SK-N-MC (cell line): Measurements from ENCODE around the gene PHPT1.

Experiments
- DNase-seq: peaks from one replicate; pipeline ENCODE4 v3.0.0-alpha.2; 2011; ENCODE audit warnings: low read depth, low spot score
- H3K27ac ChIP-seq: fragments of 200-600 bp; sonication (generic); 2 replicates; pipeline ENCODE4 v1.5.1; 2016; ENCODE audit warnings: mixed run types
- H3K36me3 ChIP-seq: fragments of 200-600 bp; sonication (generic); 2 replicates; pipeline ENCODE4 v1.6.1; 2017; ENCODE audit warnings: antibody characterized with exemption, low read length, mixed read lengths; ENCODE audit not compliant: insufficient read depth
- H3K4me3 ChIP-seq: fragments of 200-600 bp; sonication (generic); 2 replicates; pipeline ENCODE4 v1.5.1; 2016
- H3K9ac ChIP-seq: fragments of 200-600 bp; sonication (generic); 2 replicates; pipeline ENCODE4 v1.8.0; 2017; ENCODE audit warnings: mixed run types, mixed read lengths; ENCODE audit not compliant: insufficient read length
- H3K9me3 ChIP-seq: fragments of 200-600 bp; sonication (generic); 2 replicates; pipeline ENCODE4 v1.6.1; 2017; ENCODE audit warnings: low read depth, mild to moderate bottlenecking, antibody characterized with exemption, low read length, moderate library complexity, mixed read lengths
- EZH2 ChIP-seq: fragments of 200-600 bp; sonication (generic); IDR thresholded peaks from one replicate; pipeline ENCODE4 v1.6.1; 2017; ENCODE audit warnings: antibody characterized with exemption
- FOXP2 ChIP-seq: optimal IDR thresholded peaks from 2 replicates; pipeline ENCODE3; 2011; ENCODE audit warnings: mild to moderate bottlenecking, moderate library complexity; ENCODE audit not compliant: insufficient read depth; ENCODE audit errors: extremely low read length, control extremely low read depth
- POLR2AphosphoS5 ChIP-seq: IDR thresholded peaks from 2 replicates; pipeline ENCODE4 v1.6.1; 2012; ENCODE audit warnings: mild to moderate bottlenecking, low read depth, low read length, borderline replicate concordance

Gene PHPT1

GRCh38 chr9:136820971-136821825 is 28.0 kb upstream of the PHPT1 start:
- no peaks in the 10 kb centered on the region for H3K9me3 ChIP-seq
- H3K4me3 ChIP-seq = no peak overlapping the region
- TF ChIP-seq POLR2AphosphoS5 (no peak), FOXP2 (no peak), EZH2 (no peak)
- no peak overlapping the region for H3K9ac ChIP-seq
- no peak overlapping the region for H3K27ac ChIP-seq
- no peak for DNase-seq
- H3K36me3 ChIP-seq = peaks cover 22% of the 10 kb centered on the region; the same call in 1 of the 2 replicates

GRCh38 chr9:136821826-136822544 is 27.2 kb upstream of the PHPT1 start:
- no peak overlapping the region for H3K4me3 ChIP-seq
- DNase-seq = no peak
- H3K27ac ChIP-seq = no peak overlapping the region
- H3K9ac ChIP-seq = no peak overlapping the region
- H3K9me3 ChIP-seq = no peaks in the 10 kb centered on the region
- peaks cover 23% of the 10 kb centered on the region; the same call in 1 of the 2 replicates for H3K36me3 ChIP-seq
- TF ChIP-seq POLR2AphosphoS5 = no peak

- peaks cover 25% of the 10 kb centered on the region; the same call in 1 of the 2 replicates for H3K36me3 ChIP-seq
- no peak for DNase-seq
Observed at GRCh38 chr9:136823136-136824046, 25.8 kb upstream of the PHPT1 start.

GRCh38 chr9:136824496-136825225 is 24.5 kb upstream of the PHPT1 start:
- Histone ChIP-seq H3K9me3 (no peaks in the 10 kb centered on the region), H3K36me3 (peaks cover 38% of the 10 kb centered on the region; the same call in 1 of the 2 replicates), H3K27ac (no peak overlapping the region), H3K9ac (no peak overlapping the region), H3K4me3 (no peak overlapping the region)
- no peak for TF ChIP-seq POLR2AphosphoS5
- no peak for TF ChIP-seq FOXP2
- TF ChIP-seq EZH2 = no peak
- no peak for DNase-seq

More at GRCh38 chr9:136823136-136824046, 25.8 kb upstream of the PHPT1 start:
- Histone ChIP-seq H3K9ac (no peak overlapping the region), H3K27ac (peak overlapping the region; percentile 11; the same call in 1 of the 2 replicates), H3K9me3 (no peaks in the 10 kb centered on the region), H3K4me3 (no peak overlapping the region)
- TF ChIP-seq POLR2AphosphoS5 (no peak), EZH2 (no peak), FOXP2 (no peak)

- Histone ChIP-seq H3K4me3 (no peak overlapping the region), H3K9me3 (no peaks in the 10 kb centered on the region), H3K9ac (no peak overlapping the region), H3K27ac (no peak overlapping the region), H3K36me3 (peaks cover 47% of the 10 kb centered on the region; the same call in 1 of the 2 replicates)
- no peak for TF ChIP-seq POLR2AphosphoS5
- TF ChIP-seq FOXP2 = no peak
- TF ChIP-seq EZH2 = no peak
- no peak for DNase-seq
Observed at GRCh38 chr9:136825295-136826187, 23.7 kb upstream of the PHPT1 start.

GRCh38 chr9:136826188-136826541 is 23.0 kb upstream of the PHPT1 start:
- TF ChIP-seq FOXP2 = no peak
- no peak for TF ChIP-seq EZH2
- Histone ChIP-seq H3K4me3 (no peak overlapping the region), H3K27ac (no peak overlapping the region), H3K9ac (no peak overlapping the region), H3K36me3 (peaks cover 52% of the 10 kb centered on the region; the same call in 1 of the 2 replicates), H3K9me3 (no peaks in the 10 kb centered on the region)
- DNase-seq = no peak
